PC-9 (cell line): Measurements from ENCODE around the gene DND1. TPM values are rescaled to one million over a fixed set of nuclear protein-coding genes. Genes with fewer than 3 reads are reported as not detected.

Experiments
- BruUV-seq: library from RNA; stranded (reverse); fragments of 400-500 nt; replicated peaks from 2 replicates; lab custom pipeline; 2021; lab: Mats Ljungman, UMichigan
- CTCF ChIA-PET: fragments of 300-600 bp; sonication (Branson Sonifier 250); formaldehyde crosslinking; loops from one replicate; lab custom pipeline; 2022; ENCODE audit warnings: antibody characterized with exemption; lab: Charles Lee
- POLR2A ChIA-PET: fragments of 300-600 bp; sonication (Branson Sonifier 250); formaldehyde crosslinking; loops from one replicate; lab custom pipeline; 2022; ENCODE audit warnings: antibody characterized with exemption; ENCODE audit not compliant: unreplicated experiment; lab: Charles Lee
- DNase-seq, 2 experiments: peaks; one replicate each; pipeline versions ENCODE4 v3.0.0 to v3.0.0-alpha.2; 2015 to 2022; ENCODE audit warnings: mixed read lengths in 1 of 2
- H2AFZ ChIP-seq: fragments of 200-600 bp; sonication (generic); 2 replicates; pipeline ENCODE4 v1.8.1; 2017; ENCODE audit warnings: antibody characterized with exemption
- H3F3A ChIP-seq: fragments of 200-600 bp; sonication (generic); 2 replicates; pipeline ENCODE4 v1.8.1; 2017; ENCODE audit warnings: antibody characterized with exemption, mild to moderate bottlenecking, low read depth; ENCODE audit not compliant: insufficient read depth
- H3K27ac ChIP-seq: fragments of 200-600 bp; sonication (generic); 2 replicates; pipeline ENCODE4 v1.6.1; 2016; ENCODE audit warnings: mixed run types
- H3K27me3 ChIP-seq: fragments of 200-600 bp; sonication (generic); 2 replicates; pipeline ENCODE4 v1.6.1; 2016; ENCODE audit warnings: low read depth, mixed run types; ENCODE audit not compliant: insufficient read depth
- H3K36me3 ChIP-seq: fragments of 200-600 bp; sonication (generic); 2 replicates; pipeline ENCODE4 v1.6.1; 2016; ENCODE audit warnings: low read depth, mixed run types
- H3K4me1 ChIP-seq: fragments of 200-600 bp; sonication (generic); replicated peaks from 2 replicates; pipeline ENCODE4 v1.6.1; 2016; ENCODE audit warnings: mixed run types; ENCODE audit not compliant: insufficient read depth
- H3K4me2 ChIP-seq: fragments of 200-600 bp; sonication (generic); 2 replicates; pipeline ENCODE4 v1.6.1; 2017; ENCODE audit warnings: mixed run types
- H3K4me3 ChIP-seq: fragments of 200-600 bp; sonication (generic); 2 replicates; pipeline ENCODE4 v1.6.1; 2016; ENCODE audit warnings: mixed run types
- H3K79me2 ChIP-seq: fragments of 200-600 bp; sonication (generic); 2 replicates; pipeline ENCODE4 v1.6.1; 2017; ENCODE audit warnings: low read depth, mixed run types
- H3K9me2 ChIP-seq: fragments of 200-600 bp; sonication (generic); 2 replicates; pipeline ENCODE4 v1.8.1; 2017; ENCODE audit warnings: mild to moderate bottlenecking; ENCODE audit not compliant: insufficient read depth
- H3K9me3 ChIP-seq: fragments of 200-600 bp; sonication (generic); 2 replicates; pipeline ENCODE4 v1.8.1; 2016; ENCODE audit warnings: low read depth; ENCODE audit not compliant: insufficient read depth
- H4K20me1 ChIP-seq: fragments of 200-600 bp; sonication (generic); 2 replicates; pipeline ENCODE4 v1.8.1; 2017; ENCODE audit not compliant: insufficient read depth
- EZH2 ChIP-seq: fragments of 200-600 bp; sonication (generic); IDR thresholded peaks from 2 replicates; pipeline ENCODE4 v1.8.0; 2017; ENCODE audit warnings: antibody characterized with exemption, low read depth
- intact Hi-C: fragments of 100-400 bp; cut with micrococcal nuclease; formaldehyde crosslinking; loops from one replicate; pipeline ENCODE4 v1.10.0; 2022; ENCODE audit not compliant: unreplicated experiment
- total RNA-seq: library from RNA; stranded (reverse); gene quantifications from 2 replicates; pipeline ENCODE4 v1.2.3, GENCODE V29; 2021
- TF ChIP-seq, protein P1 (sequence below): fragments of 200-600 bp; sonication (generic); conservative IDR thresholded peaks from 2 replicates; pipeline ENCODE4 v1.6.1; 2017; ENCODE audit warnings: mixed run types, antibody characterized with exemption, mild to moderate bottlenecking, moderate library complexity

Gene DND1
- total RNA-seq, 1 experiment from 2014 or later = 1.2 TPM

GRCh38 chr5:140678993-140679392, 5.6 kb upstream of the DND1 start:
- POLR2A ChIA-PET = interaction anchor here (0.6 kb wide), 1 partner anchor 22 kb away, joined by 6 read pairs; no protein-coding TSS in a partner anchor
- intact Hi-C loops = no loop called here
- no TSS peak for BruUV-seq
- Histone ChIP-seq H4K20me1 (no peaks in the 10 kb centered on the region), H3K4me1 (no peaks in the 10 kb centered on the region), H3K4me3 (no peak overlapping the region), H3K36me3 (peaks cover 9% of the 10 kb centered on the region; the same call in 1 of the 2 replicates), H3K27me3 (no peaks in the 10 kb centered on the region), H3K27ac (no peak overlapping the region), H3K4me2 (no peak overlapping the region), H2AFZ (no peak overlapping the region), H3K9me3 (no peaks in the 10 kb centered on the region), H3K9me2 (no peaks in the 10 kb centered on the region), H3F3A (no peaks in the 10 kb centered on the region), H3K79me2 (no peaks in the 10 kb centered on the region)
- CTCF ChIA-PET = no interaction called here
- TF ChIP-seq, protein P1, sequence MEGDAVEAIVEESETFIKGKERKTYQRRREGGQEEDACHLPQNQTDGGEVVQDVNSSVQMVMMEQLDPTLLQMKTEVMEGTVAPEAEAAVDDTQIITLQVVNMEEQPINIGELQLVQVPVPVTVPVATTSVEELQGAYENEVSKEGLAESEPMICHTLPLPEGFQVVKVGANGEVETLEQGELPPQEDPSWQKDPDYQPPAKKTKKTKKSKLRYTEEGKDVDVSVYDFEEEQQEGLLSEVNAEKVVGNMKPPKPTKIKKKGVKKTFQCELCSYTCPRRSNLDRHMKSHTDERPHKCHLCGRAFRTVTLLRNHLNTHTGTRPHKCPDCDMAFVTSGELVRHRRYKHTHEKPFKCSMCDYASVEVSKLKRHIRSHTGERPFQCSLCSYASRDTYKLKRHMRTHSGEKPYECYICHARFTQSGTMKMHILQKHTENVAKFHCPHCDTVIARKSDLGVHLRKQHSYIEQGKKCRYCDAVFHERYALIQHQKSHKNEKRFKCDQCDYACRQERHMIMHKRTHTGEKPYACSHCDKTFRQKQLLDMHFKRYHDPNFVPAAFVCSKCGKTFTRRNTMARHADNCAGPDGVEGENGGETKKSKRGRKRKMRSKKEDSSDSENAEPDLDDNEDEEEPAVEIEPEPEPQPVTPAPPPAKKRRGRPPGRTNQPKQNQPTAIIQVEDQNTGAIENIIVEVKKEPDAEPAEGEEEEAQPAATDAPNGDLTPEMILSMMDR = no peak
- TF ChIP-seq EZH2 = no peak
- no peak for DNase-seq

GRCh38 chr5:140677947-140678346, 4.6 kb upstream of the DND1 start:
- TF ChIP-seq EZH2 = no peak
- TF ChIP-seq, protein P1 = no peak
- no peak overlapping the region for H3K27ac ChIP-seq
- no peak overlapping the region for H3K4me3 ChIP-seq
- H3K79me2 ChIP-seq = no peaks in the 10 kb centered on the region
- no peaks in the 10 kb centered on the region for H3K9me2 ChIP-seq
- no peak overlapping the region for H2AFZ ChIP-seq
- DNase-seq = no peak
- peaks cover 9% of the 10 kb centered on the region; the same call in 1 of the 2 replicates for H3K36me3 ChIP-seq
- no peaks in the 10 kb centered on the region for H3K27me3 ChIP-seq
- CTCF ChIA-PET = no interaction called here
- intact Hi-C loops = no loop called here
- H3K4me1 ChIP-seq = no peaks in the 10 kb centered on the region
- no TSS peak for BruUV-seq
- no peaks in the 10 kb centered on the region for H4K20me1 ChIP-seq
- H3F3A ChIP-seq = no peaks in the 10 kb centered on the region
- H3K4me2 ChIP-seq = no peak overlapping the region
- H3K9me3 ChIP-seq = no peaks in the 10 kb centered on the region
- POLR2A ChIA-PET = no interaction called here

DNA sequence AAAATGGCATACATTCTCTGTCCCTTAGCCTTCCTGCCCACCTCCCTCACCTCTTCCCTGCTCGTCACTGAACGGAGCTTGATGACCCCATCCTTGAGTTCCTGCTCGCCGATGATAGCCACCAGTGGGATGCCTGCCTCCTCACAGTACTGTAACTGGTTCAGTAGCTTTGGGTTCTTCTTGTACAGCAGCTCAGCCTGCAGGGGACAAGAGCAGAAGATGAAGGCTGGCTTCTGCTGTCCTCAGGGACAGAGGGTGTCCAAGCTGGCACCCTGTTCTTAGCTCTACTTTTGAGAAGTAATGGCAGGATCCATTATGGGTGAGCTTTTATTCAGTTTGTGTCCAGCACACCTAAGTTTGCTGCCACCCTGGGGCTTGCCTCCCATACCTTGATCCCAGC, 1.3 kb upstream of the DND1 start:
- no TSS peak for BruUV-seq
- intact Hi-C loops = no loop called here
- no peak overlapping the region for H3K4me3 ChIP-seq
- H3K4me2 ChIP-seq = no peak overlapping the region
- H3K36me3 ChIP-seq = peaks cover 7% of the 10 kb centered on the region; the same call in 1 of the 2 replicates
- ChIA-PET POLR2A (interaction anchor here (0.5 to 0.7 kb wide), 3 partner anchors 25 to 322 kb away, joined by 4 to 22 read pairs (median 13); no protein-coding TSS in a partner anchor), CTCF (no interaction called here)
- H4K20me1 ChIP-seq = no peaks in the 10 kb centered on the region
- no peak overlapping the region for H2AFZ ChIP-seq
- no peaks in the 10 kb centered on the region for H3K4me1 ChIP-seq
- peaks cover 3% of the 10 kb centered on the region; the same call in 1 of the 2 replicates for H3F3A ChIP-seq
- no peak overlapping the region for H3K27ac ChIP-seq
- TF ChIP-seq EZH2 = no peak
- TF ChIP-seq, protein P1 = no peak
- no peaks in the 10 kb centered on the region for H3K27me3 ChIP-seq
- no peaks in the 10 kb centered on the region for H3K79me2 ChIP-seq
- DNase-seq = no peak
- no peaks in the 10 kb centered on the region for H3K9me2 ChIP-seq
- no peaks in the 10 kb centered on the region for H3K9me3 ChIP-seq
